Measurements from ENCODE around the gene VILL.
"Not testable (repeated sequence)": the region's sequence is repeated elsewhere in the genome, so short reads cannot be mapped to it uniquely, and the experiment has no call there.

The VILL gene

DNA sequence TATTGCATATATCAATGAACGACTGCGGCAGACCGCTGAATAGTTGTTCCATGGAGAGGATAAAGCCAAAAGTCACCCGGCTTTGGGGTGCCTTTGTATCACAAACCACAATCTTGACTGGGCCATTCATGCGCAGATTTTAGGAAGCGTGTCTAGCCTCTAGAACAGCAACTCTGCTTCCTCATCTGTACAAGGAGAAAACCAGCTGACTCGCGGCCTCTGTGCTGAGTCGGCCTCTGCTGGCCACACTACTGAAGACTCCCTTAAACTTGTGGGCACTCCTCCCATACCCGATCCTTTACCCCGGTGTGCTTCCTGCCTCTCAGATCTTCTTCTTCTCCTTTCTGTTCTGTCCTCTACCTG, 49.3 kb downstream of the VILL start:
- DNase-seq, result peak; percentile 91

DNA sequence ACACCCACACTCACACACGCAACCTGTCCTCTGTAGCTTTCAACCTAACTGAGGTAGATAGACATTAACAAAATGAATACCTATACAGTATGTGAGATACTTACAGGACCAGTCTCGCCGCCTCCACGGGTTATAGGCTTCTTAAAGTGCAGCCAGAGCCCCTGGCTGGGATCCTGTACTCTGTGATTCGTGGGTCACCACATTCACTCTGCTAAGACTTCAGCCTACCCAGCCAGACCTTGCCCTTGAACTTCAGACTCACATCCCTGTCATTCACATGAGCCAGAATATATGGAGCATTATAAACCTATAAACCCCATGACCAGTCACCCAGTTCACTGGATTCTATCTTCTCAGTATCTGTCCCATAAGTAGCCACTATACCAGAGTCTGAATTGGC, 49.8 kb downstream of the VILL start:
- no peak for DNase-seq

DNA sequence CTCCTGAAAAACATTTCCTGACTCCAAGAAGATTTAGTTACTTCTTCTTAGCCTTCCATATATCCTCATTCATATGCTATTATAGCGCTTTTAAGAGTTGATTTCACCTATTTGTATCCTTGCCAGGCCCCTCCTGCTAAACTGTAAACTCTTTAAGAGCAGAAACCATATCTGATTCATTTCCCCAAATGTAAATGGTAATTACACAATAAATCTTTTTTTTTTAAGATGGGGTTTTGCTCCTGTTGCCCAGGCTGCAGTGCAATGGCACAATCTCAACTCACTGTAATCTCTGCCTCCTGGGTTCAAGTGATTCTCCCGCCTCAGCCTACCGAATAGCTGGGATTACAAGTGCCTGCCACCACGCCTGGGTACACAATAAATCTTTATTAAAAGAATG, 52.9 kb downstream of the VILL start:
- no peak for DNase-seq

DNA sequence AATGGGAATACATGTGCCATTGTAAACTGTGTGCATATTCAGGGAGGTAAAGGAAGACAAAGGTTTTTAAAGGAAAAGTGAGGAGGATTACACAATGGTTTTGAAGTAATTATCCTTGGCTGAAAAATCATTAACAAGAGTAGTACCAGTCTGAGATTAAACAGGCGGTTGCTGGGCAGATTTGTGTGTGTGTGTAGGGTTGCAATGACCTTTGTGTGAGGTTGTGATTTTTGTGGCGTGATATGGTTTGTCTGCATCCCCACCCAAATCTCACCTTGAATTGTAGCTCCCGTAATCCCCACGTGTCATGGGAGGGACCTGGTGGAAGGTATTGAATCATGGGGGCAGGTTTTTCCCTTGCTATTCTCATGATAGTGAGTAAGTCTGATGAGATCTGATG, 55.4 kb downstream of the VILL start:
- no peak for DNase-seq

- no peak for DNase-seq
Observed at GRCh38 chr3:38046821-38047220, 56.2 kb downstream of the VILL start.

DNA sequence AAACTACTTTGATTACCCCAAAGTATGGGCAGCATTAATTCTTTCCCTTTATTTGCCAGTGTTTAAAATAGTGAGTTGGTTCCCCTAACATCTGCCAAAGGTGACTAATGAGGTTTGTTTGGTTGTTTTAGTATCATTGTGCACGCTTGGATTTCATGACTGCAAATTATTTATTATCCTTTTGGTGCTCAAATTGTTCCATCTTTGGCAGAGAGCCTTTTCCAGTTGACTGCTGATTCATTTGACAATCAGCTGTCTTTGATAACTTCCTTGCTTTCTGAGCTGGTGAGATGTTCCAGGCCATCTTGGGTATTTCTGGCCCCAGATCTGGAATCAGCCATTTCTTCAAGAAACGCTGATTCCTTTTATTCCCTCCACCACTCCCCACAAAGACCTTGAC, 57.3 kb downstream of the VILL start:
- no peak for DNase-seq

DNA sequence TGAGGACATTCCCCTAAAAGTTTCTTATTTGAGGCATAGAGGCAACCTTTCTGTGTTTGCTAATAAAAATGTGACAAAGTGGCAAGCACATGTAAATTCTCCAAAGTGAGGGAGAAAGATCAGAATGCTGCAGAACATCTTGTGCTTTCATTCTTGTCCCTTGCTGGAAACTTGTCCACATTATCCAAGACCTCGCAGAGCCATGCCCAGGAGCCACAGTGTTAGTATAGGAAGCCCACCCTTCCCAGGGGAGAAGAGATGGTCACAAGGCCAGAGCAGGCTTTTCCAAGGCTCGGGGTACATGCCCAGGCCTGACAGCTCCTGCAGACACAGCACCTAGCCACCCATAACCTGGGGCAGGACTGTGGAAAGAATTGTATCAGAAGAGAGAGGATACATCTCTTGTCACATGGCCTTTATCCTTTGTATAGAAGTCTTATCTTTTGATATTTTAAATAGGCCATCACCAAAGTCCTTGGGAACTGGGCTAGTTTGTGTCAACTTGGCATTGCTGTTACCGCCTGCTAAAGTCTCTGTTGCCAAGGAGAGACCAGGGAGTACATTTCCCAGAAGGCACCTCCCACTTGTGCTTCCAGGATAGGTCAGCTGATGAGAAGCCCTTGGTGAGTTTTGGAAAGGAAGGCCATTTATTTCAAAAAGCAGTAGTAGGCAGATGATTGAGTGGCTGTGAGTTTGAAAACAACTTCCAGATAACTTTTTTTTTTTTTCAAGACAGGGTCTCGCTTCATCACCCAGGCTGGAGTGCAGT, 59.0 kb downstream of the VILL start:
- no peak for DNase-seq

DNA sequence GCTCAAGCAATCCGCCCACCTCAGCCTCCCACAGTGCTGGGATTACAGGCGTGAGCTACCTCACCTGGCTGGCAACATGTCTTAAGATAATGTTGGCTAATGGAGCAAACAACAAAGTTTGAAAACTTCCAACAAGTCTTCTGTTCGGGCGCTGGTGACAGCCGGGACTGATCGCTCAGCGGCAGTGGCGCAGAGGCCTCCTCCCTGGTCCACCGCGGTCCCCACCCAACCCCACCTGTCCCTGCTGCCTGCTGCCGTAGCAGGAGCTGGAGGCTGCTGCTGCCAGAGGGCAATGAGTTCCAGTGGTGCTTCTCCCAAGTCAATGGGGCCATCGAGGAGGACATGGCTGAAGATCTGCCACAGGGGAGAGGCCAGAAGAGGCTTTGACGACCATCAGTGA, 60.5 kb downstream of the VILL start:
- no peak for DNase-seq

GRCh38 chr3:38053286-38053685, 62.7 kb downstream of the VILL start:
- not testable (repeated sequence) for DNase-seq

DNA sequence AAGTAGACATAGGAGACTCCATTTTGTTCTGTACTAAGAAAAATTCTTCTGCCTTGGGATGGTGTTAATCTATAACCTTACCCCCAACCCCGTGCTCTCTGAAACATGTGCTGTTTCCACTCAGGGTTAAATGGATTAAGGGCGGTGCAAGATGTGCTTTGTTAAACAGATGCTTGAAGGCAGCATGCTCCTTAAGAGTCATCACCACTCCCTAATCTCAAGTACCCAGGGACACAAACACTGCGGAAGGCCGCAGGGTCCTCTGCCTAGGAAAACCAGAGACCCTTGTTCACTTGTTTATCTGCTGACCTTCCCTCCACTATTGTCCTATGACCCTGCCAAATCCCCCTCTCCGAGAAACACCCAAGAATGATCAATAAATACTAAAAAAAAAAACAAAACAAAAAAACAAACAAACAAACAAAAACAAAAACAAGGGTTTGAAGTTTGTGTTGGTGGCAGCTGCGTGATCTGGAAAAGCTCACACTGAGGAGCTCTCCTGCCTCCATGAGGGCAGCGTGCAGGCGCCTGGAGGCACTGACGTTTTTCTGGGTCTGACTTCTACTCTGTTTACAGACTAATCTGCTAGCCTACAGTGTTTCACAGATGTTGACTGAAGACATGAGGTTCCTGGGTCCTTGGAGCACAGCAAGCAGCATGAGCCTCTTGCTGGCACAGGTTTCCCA, 63.4 kb downstream of the VILL start:
- not testable (repeated sequence) for DNase-seq

DNA sequence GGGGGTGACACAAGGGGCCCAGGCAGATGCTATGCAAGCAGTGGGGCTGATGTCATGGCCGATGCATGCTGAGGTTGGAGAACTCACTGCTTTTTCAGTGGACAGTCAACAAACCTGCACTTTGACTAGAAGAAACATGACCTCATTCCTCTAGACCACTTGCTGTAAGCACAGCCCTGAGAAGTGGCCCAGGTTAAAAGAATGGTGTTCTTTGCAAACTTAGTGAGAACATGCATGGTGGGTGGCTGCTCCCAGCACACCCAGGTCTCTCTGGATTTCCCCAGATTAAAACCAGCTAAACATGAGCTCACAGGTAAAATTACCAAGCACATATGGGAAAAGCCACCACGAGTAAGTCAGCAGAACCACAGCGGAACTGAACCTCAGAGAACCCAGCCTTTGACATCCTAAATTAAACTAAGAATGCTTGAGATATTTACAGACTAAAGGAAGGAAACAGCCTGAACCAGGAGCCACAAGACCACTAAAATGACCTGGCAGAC, 64.0 kb downstream of the VILL start:
- DNase-seq, result no peak

Measured in hematopoietic multipotent progenitor cell treated with erythropoietin and hydrocortisone succinate and interleukin-3 and kit ligand, for 4 days (in vitro differentiated cells).